Activated CD4-positive, CD25-positive, alpha-beta regulatory T cell (primary cell): Measurements from ENCODE around the gene SPEF2.
A peak's percentile ranks its signal among the peaks of the same experiment; 100 is the strongest.
"Not testable (repeated sequence)": the region's sequence is repeated elsewhere in the genome, so short reads cannot be mapped to it uniquely, and the experiment has no call there.

Source experiments
- DNase-seq, 4 experiments: peaks; one replicate each; lab custom pipeline; 2025; lab: John Stamatoyannopoulos, UW

Gene SPEF2

DNA sequence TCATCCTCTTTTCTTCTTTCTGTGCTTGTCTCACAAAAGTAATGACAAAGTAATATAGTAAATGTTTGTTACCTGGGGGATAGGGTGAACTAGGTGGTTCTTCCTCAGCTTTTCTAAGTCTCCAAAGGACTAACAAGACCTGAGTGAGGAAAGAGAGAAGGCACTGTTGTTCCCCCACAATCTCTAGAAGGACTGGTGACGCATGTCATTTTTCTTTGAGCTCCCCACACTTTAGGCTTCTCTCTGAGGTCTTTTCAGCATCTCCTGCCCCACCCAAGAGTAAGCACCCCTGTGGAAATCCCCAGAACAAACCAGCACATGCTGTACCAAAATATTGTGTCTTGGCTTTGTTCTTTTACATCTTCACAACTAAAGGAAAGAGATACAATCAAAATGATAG lies 236.6 kb downstream of the SPEF2 start:
- peak in 2 of 4 experiments; percentile 19 to 33 for DNase-seq

DNA sequence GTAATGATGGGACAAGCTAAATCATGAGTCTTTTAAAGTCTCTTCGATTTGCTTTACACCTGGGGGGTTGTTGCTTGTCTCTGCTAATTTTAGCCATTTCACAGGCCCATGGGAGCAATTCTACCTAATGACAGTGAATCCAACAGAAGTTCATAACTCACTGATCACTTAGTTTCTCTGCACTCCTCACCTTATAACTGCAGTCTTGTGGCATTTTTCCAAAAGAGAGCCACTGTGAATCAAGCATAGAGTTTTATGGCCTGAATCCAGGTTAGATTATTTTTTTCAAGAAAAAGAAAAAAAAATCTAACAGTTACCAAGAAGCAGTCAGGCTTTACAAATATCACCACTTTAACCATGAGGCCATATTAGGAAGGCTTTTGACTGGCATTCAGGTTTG lies 237.5 kb downstream of the SPEF2 start:
- DNase-seq, result no peak

DNA sequence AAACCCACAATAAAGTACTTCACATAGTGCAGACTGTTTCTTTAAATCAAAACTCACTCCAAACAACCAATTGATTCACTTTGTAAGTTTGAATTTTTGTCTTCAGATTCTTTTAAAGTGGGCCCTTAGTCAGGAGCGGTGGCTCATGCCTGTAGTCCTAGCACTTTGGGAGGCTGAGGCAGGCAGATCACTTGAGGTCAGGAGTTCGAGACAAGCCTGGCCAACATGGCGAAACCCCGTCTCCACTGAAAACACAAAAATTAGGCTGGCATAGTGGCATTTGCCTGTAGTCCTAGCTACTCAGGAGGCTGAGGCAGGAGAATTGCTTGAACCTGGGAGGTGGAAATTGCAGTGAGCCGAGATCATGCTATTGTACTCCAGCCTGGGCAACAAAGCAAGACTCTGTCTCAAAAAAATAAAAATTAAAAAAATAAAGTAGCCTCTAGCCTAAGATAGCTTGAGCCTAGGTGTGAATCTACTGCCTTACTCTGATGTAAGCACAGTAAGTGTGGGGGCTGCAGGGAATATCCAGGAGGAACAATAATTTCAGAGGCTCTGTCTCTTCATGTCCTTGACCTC lies 238.6 kb downstream of the SPEF2 start:
- DNase-seq, result not testable (repeated sequence)

DNA sequence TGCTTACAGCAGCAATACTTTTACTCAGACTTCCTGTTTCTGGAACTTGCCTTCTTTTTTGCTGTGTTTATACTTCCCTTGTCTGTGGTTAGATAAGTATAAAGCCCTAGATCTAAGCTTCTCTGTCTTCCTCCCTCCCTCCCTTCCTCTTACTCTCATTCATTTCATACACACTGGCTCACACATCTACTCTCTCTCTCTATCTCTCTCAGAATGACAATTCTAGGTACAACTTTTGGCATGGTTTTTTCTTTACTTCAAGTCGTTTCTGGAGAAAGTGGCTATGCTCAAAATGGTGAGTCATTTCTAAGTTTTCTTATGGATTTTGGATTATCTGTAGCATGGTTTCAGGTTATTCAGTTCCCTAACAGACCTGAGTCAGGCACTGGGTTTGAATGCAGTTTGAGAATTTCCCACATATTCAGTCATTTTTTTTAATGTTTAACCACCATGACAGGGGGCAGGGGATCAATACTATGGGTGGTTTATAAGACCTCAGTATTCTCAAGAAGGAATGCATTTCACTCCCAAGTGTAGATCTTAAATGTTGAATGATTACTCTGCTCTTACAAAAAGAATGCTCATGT lies 239.2 kb downstream of the SPEF2 start, which contains the start of gene IL7R:
Gene IL7R, plus strand, starts transcription at position 127 of the 587 bp plus-strand sequence. Its CDS starts 87 bp downstream, at position 214.
- DNase-seq, result no peak

DNA sequence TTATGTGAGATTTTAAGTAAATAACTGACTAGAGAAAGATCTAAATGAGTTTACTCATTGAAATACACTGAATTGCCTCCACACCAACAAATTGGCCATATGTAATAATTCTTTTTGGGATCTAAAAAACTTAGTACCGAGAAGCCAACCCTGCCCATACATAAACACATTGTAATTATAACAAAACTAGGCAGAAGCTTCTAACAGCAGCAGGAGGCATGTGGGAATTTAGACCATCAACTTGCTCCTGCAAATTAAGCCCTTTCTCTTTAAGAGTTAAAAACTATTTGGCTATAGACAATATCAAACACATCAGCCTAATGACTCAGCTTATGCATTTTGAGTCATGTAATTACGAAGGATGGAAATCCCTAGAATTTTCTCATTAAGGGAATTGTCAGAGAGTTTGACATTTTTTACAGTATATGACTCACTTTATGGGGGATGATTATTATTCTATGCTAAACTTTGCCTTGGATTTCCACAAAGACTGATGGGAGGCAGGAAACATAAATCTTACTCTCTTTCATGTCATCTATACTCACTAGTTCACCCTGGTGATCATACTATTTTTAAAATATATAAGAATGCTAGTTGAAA lies 240.0 kb downstream of the SPEF2 start:
- DNase-seq, result no peak

DNA sequence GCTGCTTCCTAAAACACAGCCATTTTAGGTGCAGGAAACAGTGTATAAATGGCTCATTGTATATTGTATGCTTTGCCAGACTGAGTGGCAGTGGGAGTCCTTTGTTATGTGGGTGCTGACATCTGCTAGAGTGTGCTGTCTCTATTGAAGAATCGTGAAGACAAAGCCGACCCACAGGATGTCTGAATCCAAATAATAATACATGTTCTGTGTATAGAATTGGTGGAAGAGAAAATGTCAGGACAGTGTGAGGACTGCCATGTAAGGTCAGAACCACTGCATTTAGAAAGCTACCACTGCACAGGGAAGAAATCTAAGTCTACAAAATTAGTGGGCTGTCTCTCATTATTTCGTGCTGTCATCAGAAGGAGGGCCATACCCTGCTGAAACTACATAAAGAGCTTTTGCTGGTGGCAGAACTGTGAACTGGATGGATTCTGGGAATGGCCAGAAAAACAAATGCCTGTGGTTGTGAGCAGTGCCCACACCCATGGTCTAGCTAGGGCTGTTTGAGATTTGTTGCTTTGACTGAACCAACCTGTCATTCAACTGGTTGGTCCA lies 241.5 kb downstream of the SPEF2 start:
- no peak for DNase-seq

DNA sequence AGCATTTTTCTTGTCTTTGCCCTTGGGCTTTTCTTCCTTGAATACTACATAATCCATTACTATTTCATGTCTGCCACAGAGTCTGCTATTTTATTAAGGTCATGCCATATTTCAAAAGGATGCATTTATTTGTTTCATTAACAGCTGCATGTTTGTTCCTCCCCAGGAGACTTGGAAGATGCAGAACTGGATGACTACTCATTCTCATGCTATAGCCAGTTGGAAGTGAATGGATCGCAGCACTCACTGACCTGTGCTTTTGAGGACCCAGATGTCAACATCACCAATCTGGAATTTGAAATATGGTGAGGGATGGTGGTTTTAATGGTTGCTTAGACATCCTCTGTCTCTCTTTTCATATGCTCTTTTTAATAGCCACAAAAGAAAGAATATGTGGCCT lies 243.0 kb downstream of the SPEF2 start:
- DNase-seq, result no peak

DNA sequence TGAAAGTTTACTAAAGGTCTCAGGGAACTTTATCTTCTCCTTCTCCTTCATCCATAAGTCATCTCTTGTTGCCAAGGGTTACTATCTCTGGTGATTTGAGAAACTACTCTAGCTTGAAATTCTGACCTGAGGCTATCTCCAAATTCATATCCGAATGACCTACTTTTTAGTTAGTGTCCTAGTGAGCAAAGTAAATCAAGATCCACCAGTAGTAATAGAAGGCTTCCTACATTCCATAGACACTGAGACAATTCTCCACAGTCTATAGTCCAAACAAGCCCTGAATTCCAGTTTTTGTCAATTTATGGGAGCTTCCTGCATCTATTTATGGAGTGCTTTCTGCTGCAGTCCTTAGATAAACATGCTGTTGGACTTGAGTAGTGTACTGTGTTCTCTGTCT lies 244.1 kb downstream of the SPEF2 start:
- DNase-seq, result no peak

DNA sequence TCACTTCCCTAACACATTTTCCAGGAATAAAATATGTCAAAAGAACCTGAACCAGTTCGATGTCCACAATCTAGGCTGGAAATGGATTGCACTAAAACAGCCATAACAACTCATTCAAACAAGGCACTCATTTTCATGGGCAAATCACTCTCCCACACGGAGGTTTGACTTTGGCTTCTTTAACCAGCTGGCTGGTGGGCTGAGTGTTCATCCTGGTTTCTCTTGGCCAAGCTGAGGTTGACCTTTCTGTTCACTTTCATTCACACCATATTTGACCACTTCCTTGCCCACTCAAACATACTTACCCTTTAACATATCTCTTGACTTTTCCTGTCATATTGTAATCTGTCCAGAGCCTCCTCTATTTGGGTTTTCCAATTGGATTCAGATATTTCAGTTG lies 244.5 kb downstream of the SPEF2 start:
- DNase-seq, result no peak

DNA sequence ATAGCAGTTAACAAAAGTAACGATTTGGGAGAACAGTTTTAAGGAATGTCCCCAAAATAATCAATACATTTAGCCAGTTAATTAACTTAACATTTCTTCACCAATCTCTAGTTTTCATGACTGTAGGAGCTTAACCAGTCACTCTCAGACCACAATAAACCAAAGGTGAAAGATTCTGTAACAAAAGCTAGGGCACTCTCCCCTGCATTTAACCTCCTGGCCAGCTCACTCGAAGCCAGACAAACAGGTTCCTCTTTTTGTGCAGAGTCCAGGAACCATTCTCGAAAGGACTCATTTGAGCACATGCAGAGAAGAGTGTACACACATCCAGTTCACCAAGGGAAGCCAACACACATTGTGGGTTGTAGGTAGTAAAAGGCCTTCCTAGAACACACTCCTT lies 245.5 kb downstream of the SPEF2 start:
- DNase-seq, result no peak
